Measurements from ENCODE around the gene MPPED2.
A peak's percentile ranks its signal among the peaks of the same experiment; 100 is the strongest.

Gene MPPED2

DNA sequence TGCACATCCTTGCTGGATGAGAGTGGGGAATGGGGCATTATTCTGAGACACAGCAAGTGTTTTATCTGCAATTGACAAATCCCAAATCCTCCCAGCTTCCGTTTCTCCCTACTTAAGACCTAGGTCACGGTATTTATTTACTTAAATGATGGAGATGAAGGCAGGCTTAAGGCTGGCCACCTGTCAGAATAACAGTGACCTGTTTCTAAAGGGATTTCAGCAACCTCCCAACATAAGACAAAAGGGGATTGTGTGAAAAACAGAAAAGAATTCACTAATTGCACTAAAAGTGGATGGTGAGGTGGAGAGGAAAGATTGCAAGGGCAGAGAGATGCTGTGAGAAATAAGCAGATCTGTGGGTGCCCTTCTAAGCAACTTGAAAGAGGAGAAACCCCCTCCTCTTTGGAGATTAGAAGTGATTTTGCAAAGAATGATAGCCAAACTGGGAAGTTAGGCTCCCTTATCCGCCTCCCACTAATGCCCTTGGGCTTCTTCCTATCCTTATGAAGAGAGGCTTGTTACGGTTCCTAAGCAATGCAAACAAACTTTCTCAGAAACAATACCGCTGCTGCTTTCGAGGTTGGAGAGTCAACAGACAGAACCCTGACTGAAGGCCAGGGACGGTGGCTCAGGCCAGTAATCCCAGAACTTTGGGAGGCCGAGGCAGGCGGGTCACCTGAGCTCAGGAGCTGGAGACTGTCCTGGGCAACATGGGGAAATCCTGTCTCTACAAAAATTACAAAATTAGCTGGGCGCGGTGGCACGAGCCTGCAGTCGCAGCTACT, 179.0 kb downstream of the MPPED2 start:
- no peak for DNase-seq

DNA sequence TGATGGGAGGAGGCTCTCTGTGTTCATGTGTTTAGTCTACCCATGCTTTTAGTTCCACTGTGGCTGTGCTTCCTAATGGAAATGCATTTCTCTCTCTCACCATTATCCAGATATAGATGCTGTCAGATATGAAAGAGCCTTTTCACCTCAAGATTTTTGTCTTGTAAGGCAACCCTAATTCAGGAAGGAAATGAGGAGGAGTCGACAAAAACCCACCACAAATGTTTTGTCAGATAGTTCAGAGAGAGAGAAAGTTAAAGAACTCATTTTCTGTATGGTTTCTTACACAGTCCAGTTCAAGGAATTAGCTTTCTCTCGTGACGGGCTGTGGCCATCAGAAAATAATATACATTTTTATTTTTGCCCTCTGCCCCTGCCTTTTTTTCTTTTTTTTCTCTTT, 180.8 kb downstream of the MPPED2 start:
- no peak for DNase-seq

DNA sequence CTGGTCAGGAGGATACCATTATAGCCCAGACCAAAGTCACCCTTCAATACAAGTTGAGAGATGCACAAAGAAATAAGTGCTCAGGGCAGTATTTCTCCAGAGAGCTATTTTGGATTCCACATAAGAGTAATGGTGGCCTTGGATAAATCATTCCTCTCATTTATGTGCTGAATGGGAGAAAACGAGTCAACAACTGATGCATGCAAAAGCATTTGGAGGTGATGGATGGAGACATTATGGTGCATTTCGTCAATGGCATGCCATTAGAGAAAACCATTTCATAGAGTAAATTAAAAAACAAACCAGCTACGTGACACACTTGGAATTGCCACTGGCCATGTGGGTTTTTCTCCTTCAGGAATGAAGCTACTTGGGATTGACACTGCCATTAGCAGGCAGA, 182.0 kb downstream of the MPPED2 start:
- DNase-seq, result no peak

GRCh38 chr11:30395751-30396150, 190.4 kb downstream of the MPPED2 start:
- DNase-seq, result no peak

DNA sequence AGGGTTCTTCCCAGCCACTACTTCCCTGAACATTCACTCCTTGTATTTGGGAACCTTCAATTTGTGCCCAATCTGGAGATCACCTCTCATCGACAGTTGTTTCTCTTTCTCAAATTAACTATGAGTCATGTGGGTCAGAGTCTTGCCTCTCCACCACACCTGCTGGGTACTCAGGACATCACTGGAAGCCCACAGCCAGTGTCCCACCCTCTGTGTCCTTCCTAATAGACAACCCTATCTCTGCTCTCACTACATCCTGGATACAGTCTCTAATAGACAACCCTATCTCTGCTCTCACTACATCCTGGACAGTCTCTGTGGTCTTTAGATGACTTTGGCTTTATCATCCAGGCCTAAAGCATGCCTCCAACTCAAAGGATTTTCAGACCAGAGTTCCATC, 193.1 kb downstream of the MPPED2 start:
- no peak for DNase-seq

DNA sequence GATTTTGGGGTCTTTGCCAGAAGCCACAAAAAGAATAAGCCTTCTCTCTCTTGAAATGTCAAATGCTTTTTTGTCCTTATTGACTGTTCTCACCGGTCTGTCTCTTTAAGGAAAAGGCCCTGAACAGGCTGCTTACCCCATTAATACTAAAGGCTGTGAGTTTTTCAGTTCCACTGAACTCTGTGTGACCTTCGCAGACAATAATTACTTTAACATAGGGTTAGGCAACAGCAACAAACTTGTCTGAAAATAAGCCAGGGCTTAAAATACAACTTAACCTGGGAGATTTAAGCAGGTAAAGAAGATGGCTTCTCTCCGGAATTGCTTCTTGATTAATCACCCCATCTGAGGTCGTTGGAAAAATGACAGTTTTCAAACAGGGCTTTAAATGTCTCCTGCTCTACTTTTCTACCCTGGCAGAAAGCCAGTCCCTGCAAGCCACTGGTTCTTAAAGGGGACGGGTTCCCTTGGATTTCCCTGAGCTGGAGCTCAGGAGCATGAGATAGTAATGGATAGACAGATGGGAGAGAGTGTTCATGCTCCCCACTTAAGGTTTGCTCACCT, 193.8 kb downstream of the MPPED2 start:
- peak; percentile 1 for DNase-seq

DNA sequence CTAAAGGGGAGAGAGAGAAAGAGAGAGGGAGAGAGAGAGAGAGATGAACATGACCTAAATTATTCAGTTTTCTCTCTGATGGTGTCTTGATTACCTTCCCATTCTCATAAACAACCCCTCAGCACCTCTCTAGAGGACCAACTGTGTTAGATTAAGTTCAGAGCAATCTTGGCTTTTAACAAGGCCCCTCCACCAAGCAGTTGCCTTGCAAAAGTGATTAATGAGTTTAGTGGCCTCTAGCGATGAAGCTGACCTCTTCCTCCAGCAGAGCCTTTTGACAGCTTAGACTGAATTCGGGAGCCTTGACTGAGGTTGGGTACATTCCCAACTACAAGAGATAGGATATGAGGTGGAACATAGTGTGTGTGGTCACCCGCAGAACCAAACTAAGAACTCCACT, 197.2 kb downstream of the MPPED2 start:
- no peak for DNase-seq

GRCh38 chr11:30387891-30388861, 198.0 kb downstream of the MPPED2 start:
- DNase-seq, result no peak

DNA sequence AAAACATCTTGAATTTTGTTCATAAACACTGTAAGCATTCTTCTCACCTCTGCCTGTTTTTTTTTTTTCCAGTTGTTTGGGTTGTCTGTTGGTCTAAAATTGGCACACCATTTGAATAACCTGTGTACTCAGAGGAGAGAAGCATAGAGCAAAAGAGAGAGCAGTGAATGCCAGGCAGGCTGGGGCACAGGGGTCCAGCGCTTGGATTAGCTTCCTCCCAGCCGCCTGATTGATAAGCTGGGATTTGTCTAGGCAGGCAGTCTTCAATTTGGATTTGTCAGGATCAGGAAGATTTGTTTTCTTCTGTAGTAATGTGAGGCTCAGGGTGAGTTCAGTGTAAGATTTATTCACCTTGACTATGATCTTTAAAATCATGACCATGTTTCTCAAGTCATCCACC, 204.3 kb downstream of the MPPED2 start:
- no peak for DNase-seq

DNA sequence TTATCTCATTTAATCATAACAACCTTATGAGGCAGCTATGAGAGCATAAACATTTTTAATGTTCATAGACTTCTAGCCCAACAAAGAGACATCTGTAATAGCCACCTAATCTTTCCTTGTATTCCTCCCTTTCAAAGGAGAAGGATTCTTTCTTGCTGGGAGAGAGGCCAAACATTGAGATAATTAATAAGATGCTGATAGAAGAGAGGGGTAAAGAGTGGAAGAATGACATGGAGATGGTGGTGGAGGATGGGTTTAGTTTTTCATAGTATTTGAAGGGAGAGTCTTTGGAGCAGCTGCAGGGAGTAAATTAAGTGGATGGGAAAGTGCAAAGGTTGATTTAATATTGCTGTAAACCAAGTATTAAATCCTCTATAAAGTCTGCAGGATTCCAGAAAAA, 205.3 kb downstream of the MPPED2 start:
- DNase-seq, result no peak

DNA sequence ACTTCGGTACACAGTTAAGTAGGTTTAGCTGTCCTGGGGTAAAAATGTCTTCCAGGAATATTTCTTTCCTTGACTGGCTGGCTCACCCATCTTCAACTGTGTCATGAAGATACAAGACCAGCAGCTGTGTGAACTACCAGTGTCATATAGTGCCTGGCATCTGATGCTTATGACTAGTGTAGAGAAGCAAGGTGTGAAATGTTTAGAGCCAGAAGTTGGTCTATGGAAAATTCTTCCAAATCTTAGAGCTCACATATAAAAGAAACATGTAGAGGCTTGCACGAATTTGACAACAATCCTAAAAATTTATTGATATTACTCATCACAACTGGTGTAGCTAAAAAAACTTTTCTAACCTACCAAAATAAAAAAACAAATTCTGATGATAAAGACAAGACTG, 208.8 kb downstream of the MPPED2 start:
- DNase-seq, result no peak

- no peak for DNase-seq
Measured at GRCh38 chr11:30370164-30370563, 216.0 kb downstream of the MPPED2 start.

- DNase-seq, result no peak
Measured at GRCh38 chr11:30368394-30368793, 217.8 kb downstream of the MPPED2 start.

DNA sequence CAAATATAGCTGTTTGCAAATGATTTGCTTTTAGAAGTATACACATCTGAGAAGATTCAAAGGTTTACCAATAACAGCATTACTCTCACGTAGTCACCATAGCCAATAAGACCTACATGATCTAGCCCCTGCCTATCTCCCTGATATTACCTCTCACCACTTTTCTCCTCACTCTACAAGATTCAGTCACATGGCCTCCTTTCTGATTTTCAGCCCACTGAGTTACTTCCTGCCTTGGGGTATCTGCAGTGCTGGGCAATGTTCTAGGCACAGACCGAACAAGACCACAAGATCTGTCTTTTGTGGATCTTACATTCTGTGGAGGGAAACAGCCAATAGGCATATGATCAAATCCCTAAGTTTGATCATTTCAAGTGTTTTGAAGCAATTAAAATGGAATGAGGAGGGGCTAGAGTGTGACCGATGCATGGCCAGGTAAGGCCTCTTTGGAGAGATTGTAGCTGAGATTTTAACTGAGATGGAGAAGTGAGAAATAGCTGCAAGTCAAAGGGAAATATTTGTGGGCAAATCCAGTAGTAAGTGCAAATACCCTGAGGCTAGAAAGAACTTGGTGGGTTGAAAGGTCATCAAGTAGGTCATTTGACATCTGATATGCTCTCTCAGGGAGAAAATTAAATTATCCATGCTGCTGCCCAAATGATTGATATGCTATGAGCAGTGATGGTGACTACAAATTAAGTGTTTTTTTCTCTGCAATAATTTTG, 220.2 kb downstream of the MPPED2 start:
- no peak for DNase-seq

DNA sequence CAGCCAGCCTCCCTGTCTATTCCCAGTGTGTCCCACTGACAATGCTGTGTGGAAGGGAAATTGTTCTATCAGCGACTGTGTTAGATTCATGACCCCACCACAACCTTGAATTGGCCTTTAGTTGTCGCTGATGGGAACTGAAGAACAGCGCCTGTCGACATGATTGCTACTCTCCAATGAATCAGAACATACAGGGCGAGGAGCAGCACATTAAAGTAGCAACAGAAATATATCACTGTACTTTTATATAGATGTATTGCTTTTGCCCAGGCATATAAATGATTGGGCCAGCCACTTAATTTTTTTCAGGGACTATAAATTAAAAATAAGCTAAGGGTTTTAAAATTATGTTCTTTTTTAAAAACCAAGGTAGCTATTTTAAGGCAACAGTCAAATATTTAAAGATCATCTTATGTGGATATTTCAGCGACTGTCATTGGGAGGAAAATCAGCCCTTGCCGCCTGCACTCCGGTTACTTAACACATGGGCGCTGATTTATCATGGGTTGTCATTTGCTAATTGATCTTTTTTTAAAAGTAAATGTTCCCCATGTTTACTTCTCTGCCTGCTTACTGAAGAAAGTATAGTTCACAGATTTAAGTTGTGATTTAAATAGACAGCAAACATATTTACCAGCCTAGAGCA, 221.2 kb downstream of the MPPED2 start:
- no peak for DNase-seq

GRCh38 chr11:30364139-30364836, 221.9 kb downstream of the MPPED2 start:
- DNase-seq, result no peak

- no peak for DNase-seq
Measured at GRCh38 chr11:30360741-30361140, 225.4 kb downstream of the MPPED2 start.
